ENCODE results near the gene HP.

The HP gene

DNA sequence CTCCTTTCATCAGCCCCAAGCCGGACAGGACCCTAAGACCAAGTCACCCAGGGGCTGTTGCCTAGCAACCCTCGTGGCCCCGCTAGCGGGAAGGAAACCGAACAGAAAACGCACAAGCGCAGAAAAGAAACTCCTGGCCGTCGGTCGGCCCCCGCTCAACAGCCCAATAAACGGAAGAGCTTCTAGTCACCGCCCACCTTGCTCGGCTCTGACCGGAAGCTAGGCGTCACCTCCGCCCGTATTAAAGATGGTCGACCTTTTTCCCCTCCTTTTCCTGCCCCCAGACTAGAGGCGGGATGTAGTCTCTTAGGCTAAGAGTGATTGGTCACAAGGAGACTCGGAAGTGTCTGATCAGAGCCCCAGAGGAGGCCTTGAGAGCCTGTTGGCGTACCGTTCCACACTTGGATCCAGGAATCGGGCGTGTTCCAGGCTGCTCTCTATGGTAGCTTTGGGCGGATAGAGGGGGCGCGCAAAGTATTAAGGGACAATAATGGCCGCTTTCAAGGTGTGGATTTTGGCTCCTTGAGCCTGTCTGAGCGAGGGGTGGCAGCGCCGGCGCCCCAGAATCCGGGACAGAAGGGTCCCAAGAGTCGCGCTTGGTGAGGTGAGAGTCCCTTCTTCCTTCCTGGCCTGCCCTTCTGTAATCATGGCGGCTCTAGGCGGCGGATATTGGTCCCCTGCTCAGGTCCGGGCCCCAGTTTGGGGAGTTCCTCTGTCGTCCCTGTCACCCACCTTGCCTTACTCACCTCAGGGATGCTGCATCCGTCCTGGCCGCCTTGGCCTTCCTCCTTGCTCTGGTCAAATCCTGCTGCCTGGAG is 39.4 kb downstream of the HP start, which contains the start of the genes DHX38 and TXNL4B:
DHX38 (plus strand) TSS at position 400 of the 818 bp plus-strand sequence. CDS start 2,311 bp downstream, outside the sequence.
TXNL4B (minus strand) TSS at position 173 of the 818 bp plus-strand sequence. CDS start 2,871 bp downstream, outside the sequence.
- peak; percentile 82 for DNase-seq

- DNase-seq, result no peak
Measured at GRCh38 chr16:72094266-72094610, 39.9 kb downstream of the HP start.

- DNase-seq, result no peak
Measured at GRCh38 chr16:72098936-72099335, 44.6 kb downstream of the HP start.

GRCh38 chr16:72099377-72099818 is 45.1 kb downstream of the HP start:
- DNase-seq, result no peak

GRCh38 chr16:72101195-72101594 is 46.9 kb downstream of the HP start:
- no peak for DNase-seq

DNA sequence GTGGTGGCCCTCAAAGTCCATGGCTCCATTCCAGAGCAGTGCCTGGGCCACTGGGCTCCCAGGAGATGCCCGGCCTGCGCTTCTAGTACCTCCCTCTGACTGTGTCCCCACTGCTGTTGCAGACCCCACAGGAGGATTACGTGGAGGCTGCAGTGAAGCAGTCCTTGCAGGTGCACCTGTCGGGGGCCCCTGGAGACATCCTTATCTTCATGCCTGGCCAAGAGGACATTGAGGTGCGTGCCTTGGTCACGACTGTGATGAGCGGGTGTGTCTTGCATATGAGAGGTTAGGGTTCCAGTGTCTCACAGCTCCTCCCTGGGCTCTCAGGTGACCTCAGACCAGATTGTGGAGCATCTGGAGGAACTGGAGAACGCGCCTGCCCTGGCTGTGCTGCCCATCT is 50.6 kb downstream of the HP start:
- no peak for DNase-seq

DNA sequence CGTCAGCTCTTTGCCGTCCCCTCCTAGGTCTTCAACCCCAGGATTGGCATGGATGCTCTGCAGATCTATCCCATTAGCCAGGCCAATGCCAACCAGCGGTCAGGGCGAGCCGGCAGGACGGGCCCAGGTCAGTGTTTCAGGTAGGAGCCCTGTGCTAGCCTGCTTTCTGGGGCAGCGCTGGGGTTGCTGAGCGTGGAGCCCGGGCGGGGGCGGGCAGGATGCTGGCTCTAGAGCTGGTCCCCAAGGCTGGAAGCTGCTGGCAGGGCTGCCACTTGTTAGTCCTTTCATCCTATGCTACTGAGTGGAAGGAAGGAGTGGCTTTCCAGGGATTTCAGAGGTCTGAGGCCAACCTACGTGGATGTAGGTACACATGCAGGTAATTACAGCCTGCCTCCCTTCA is 51.7 kb downstream of the HP start:
- DNase-seq, result no peak

DNA sequence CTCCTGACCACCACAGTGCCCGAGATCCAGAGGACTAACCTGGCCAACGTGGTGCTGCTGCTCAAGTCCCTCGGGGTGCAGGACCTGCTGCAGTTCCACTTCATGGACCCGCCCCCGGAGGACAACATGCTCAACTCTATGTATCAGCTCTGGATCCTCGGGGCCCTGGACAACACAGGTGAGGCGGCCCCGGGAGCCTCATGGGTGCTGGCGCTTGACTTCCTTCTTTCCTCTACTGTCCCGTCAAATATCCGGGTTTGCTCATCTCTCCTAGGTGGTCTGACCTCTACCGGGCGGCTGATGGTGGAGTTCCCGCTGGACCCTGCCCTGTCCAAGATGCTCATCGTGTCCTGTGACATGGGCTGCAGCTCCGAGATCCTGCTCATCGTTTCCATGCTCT is 53.1 kb downstream of the HP start:
- no peak for DNase-seq

GRCh38 chr16:72108353-72109102 is 54.2 kb downstream of the HP start:
- DNase-seq, result no peak

DNA sequence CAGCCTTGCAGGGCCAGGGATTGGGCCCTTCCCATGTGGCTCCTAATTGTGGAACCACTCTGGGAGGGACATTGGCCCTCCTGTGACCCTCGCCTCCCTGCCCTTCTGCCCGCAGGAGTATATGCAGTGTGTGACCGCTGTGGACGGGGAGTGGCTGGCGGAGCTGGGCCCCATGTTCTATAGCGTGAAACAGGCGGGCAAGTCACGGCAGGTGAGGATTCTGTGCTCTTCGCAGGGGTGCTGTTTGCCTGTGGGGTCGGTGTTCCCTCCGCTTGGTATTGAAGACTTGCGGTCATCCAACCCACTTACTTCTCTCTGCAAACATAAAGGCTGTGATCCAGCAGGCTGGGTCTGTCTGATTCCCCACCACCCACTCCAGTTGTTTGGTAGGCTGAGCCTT is 55.0 kb downstream of the HP start:
- no peak for DNase-seq

DNA sequence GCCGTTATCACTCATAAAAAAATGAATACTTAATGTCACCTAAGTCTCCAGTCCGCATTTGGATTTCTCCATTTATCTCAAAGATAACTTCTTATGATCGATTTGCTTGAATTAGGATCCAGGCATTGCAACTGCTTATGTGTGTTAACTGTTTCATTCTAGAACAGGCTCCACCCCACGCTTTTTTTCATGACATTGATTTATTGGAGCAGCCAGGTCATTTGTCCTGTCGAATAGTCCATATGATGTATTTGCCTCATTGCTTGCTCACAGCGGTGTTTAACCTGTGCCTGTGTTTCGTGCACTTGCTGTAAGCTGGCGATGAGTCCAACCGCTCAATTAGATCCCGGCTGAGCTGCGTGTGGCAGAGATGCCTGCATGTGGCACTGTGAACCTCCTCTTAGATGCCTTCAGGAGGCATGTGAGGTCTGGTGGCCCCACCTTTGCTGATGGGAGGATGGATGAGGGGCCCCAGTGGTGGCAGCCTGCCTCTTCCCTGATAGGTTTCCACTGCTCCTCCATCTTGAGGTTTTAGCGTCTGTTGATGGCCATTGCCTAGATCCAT is 55.7 kb downstream of the HP start:
- no peak for DNase-seq
